ENCODE data around the gene CPEB1. TPM values are rescaled to one million over a fixed set of nuclear protein-coding genes. Genes with fewer than 3 reads are reported as not detected.

The CPEB1 gene
- total RNA-seq, 4 donors from 2014 or later = 0.53 to 4.2 (median 1.9) TPM

DNA sequence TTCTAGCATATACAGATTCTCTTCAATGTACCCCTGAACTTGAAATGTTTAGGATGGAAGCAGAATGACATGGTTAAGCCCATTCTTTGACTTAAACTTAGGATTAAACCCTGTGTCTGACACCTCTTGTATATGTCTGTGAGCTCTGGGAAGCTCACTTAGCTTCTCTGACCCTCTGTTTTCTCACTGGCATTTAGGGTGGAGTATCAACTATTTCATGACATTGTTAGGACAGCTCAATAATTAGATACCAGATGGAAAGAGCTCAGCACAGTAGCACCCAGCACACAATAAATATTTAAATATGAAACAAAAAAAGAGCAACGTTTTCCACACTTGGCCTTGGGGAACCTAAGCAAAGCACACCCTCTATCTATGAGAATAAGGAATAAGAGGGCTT is 88.7 kb downstream of the CPEB1 start:
- TF ChIP-seq, protein P1, sequence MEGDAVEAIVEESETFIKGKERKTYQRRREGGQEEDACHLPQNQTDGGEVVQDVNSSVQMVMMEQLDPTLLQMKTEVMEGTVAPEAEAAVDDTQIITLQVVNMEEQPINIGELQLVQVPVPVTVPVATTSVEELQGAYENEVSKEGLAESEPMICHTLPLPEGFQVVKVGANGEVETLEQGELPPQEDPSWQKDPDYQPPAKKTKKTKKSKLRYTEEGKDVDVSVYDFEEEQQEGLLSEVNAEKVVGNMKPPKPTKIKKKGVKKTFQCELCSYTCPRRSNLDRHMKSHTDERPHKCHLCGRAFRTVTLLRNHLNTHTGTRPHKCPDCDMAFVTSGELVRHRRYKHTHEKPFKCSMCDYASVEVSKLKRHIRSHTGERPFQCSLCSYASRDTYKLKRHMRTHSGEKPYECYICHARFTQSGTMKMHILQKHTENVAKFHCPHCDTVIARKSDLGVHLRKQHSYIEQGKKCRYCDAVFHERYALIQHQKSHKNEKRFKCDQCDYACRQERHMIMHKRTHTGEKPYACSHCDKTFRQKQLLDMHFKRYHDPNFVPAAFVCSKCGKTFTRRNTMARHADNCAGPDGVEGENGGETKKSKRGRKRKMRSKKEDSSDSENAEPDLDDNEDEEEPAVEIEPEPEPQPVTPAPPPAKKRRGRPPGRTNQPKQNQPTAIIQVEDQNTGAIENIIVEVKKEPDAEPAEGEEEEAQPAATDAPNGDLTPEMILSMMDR (IDR thresholded peaks at IDR 0.05) = no peak
- TF ChIP-seq POLR2A (IDR thresholded peaks at IDR 0.05) = no peak
- no peaks in the 10 kb centered on the region for H3K27me3 ChIP-seq

DNA sequence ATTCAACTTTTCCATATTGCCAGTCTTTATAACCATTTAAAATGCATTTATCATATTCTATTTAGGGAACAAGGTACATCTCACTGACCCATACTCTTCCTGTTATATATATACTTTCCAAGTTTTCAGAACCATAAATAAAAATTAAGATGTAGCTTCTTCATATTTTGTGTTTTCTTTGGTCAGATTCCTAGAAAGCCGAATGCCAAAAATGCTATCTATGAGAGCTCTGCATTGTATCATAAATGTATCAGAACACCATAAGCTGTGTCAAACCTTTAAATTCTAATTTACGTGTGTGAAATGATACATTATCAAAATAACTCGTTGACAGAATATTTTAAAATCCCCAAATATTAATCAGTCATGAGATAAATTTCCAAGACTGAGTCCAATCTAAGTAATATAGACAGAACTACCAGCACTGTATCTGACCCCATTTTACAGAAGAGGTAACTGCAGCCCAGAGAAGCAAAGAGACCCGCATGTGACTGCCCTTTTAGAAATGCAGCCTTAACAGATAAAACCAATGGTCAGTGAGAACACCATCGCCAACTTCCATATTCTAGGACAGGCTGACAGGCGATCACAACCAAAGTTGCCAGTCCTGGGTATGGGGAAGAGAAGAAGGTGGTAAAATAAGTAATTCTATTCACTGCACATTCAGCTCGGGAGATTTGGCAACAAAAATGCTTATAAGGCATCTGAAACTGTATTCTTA is 90.7 kb downstream of the CPEB1 start:
- Histone ChIP-seq H3K9me3 (no peaks in the 10 kb centered on the region), H3K27me3 (no peaks in the 10 kb centered on the region), H3K4me1 (no peaks in the 10 kb centered on the region), H3K27ac (no peak overlapping the region), H3K4me3 (no peak overlapping the region), H3K36me3 (no peaks in the 10 kb centered on the region)
- DNase-seq = no peak
- no peak for TF ChIP-seq POLR2A (IDR thresholded peaks at IDR 0.05)
- TF ChIP-seq, protein P1 (IDR thresholded peaks at IDR 0.05) = no peak

More for the DNA sequence above, 88.7 kb downstream of the CPEB1 start:
- no peaks in the 10 kb centered on the region for H3K9me3 ChIP-seq
- H3K36me3 ChIP-seq = no peaks in the 10 kb centered on the region
- H3K4me3 ChIP-seq = no peak overlapping the region
- no peaks in the 10 kb centered on the region for H3K4me1 ChIP-seq
- no peak for DNase-seq
- no peak overlapping the region for H3K27ac ChIP-seq

DNA sequence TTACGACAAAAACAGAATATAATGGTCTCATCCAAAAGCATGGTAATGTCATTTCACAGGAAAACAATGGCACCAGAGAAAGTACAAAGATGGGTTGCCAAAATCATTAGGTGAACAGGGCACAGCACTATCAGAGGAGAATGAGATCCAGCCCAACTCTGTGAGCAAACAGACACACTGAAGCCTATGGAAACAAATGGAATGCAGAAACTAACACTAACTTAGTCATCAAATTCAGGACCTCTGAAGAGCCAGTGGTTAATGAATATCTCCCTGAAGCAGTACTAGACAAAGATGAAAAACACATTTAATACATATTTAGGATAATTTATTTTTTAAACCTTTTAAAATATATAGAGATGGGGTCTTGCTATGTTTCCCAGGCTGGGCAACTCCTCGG is 92.3 kb downstream of the CPEB1 start:
- no peaks in the 10 kb centered on the region for H3K9me3 ChIP-seq
- no peak overlapping the region for H3K4me3 ChIP-seq
- no peak for TF ChIP-seq POLR2A (IDR thresholded peaks at IDR 0.05)
- TF ChIP-seq, protein P1 (IDR thresholded peaks at IDR 0.05) = no peak
- no peak overlapping the region for H3K27ac ChIP-seq
- no peaks in the 10 kb centered on the region for H3K4me1 ChIP-seq
- no peaks in the 10 kb centered on the region for H3K36me3 ChIP-seq
- no peaks in the 10 kb centered on the region for H3K27me3 ChIP-seq
- DNase-seq = no peak

DNA sequence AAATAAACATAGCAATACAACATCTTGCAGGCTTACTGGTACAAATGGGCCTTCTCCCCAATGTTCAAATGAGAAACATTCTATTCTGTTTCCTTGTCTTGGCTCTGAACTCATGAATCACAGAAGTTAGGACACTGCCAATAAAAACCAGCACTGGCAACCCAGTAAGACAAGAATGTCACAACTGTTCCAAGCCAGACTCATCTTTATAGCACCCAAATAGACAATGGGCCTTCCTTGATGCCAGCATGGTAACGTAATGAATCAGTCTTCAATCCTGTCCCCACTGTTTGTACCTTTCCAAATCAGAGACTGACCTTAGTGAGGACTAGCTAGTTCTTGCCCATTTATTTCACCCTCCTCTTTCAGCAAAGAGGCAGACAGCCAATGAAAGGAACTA is 92.8 kb downstream of the CPEB1 start:
- Histone ChIP-seq H3K4me3 (no peak overlapping the region), H3K27me3 (no peaks in the 10 kb centered on the region), H3K36me3 (no peaks in the 10 kb centered on the region), H3K9me3 (no peaks in the 10 kb centered on the region), H3K4me1 (no peaks in the 10 kb centered on the region), H3K27ac (no peak overlapping the region)
- TF ChIP-seq, protein P1 (IDR thresholded peaks at IDR 0.05) = no peak
- no peak for TF ChIP-seq POLR2A (IDR thresholded peaks at IDR 0.05)
- no peak for DNase-seq

DNA sequence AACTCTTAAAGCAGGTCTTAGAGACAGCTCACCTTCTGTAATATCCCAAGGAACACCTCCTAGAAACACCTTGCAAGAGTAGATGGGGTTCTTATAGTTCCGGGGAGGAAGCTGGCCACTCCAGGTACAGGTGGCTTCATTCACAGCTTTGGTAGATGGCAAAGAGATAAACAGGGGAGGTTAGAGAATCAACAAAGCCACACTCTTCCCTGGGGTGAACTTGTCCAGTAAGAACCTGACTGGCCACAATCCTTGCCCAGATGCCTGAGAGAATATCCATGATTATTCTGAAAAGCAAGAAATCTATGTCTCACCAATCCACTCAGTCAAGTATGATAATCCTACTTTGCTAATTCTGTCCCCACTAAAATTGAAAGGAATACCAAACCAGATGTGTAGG is 93.3 kb downstream of the CPEB1 start:
- TF ChIP-seq POLR2A (IDR thresholded peaks at IDR 0.05) = no peak
- TF ChIP-seq, protein P1 (IDR thresholded peaks at IDR 0.05) = no peak
- no peak overlapping the region for H3K27ac ChIP-seq
- H3K36me3 ChIP-seq = no peaks in the 10 kb centered on the region
- no peaks in the 10 kb centered on the region for H3K27me3 ChIP-seq
- DNase-seq = no peak
- H3K9me3 ChIP-seq = no peaks in the 10 kb centered on the region
- no peaks in the 10 kb centered on the region for H3K4me1 ChIP-seq
- no peak overlapping the region for H3K4me3 ChIP-seq

Measured in Peyer's patch (tissue), 4 donors.